ENCODE measurements around the gene ZNF865.

ZNF865 gene

GRCh38 chr19:55642153-55643002 is 36.9 kb downstream of the ZNF865 start:
- no peak for TF ChIP-seq REST (IDR thresholded peaks at IDR 0.05; ENCODE audit: insufficient read depth in 1 of 2, low read depth in 2 of 2, low read length in 2 of 2)
- 0 out of 2 replicates have a peak, but pooled peaks have one; percentile 35 for TF ChIP-seq SIN3A (IDR thresholded peaks at IDR 0.05; ENCODE audit: borderline replicate concordance, insufficient read depth, low read length)
- TF ChIP-seq POLR2AphosphoS5 (IDR thresholded peaks at IDR 0.05; ENCODE audit: low read depth, low read length) = peak; percentile 51; the same call in 1 of the 2 replicates

- TF ChIP-seq REST (IDR thresholded peaks at IDR 0.05; ENCODE audit: insufficient read depth in 1 of 2, low read depth in 2 of 2, low read length in 2 of 2) (0 out of 4 replicates have a peak, but pooled peaks of 1 of the 2 experiments have one; percentile 23), FOXP2 (optimal IDR thresholded peaks at IDR 0.05; ENCODE audit: borderline replicate concordance, extremely low read depth, extremely low read length, insufficient read depth) (peak; percentile 58), TAF1 (IDR thresholded peaks at IDR 0.05; ENCODE audit: borderline replicate concordance, insufficient read depth, low read length) (peak; percentile 70; the same call in 1 of the 2 replicates), SIN3A (IDR thresholded peaks at IDR 0.05; ENCODE audit: borderline replicate concordance, insufficient read depth, low read length) (peak; percentile 91; the same call in 1 of the 2 replicates), POLR2AphosphoS5 (IDR thresholded peaks at IDR 0.05; ENCODE audit: low read depth, low read length) (peak; percentile 75)
These were observed 37.8 kb downstream of the ZNF865 start, which contains the start of gene ZNF581 for GRCh38 chr19:55643003-55643886. ZNF581 (plus strand) TSS chr19:55643649; CDS start chr19:55644572, 923 bp downstream.

GRCh38 chr19:55643887-55644176 is 38.4 kb downstream of the ZNF865 start:
- TF ChIP-seq SIN3A (IDR thresholded peaks at IDR 0.05; ENCODE audit: borderline replicate concordance, insufficient read depth, low read length) (no peak), TAF1 (IDR thresholded peaks at IDR 0.05; ENCODE audit: borderline replicate concordance, insufficient read depth, low read length) (no peak), POLR2AphosphoS5 (IDR thresholded peaks at IDR 0.05; ENCODE audit: low read depth, low read length) (no peak), REST (IDR thresholded peaks at IDR 0.05; ENCODE audit: insufficient read depth in 1 of 2, low read depth in 2 of 2, low read length in 2 of 2) (no peak)

GRCh38 chr19:55644191-55644833 is 38.9 kb downstream of the ZNF865 start:
- TF ChIP-seq FOXP2 (optimal IDR thresholded peaks at IDR 0.05; ENCODE audit: borderline replicate concordance, extremely low read depth, extremely low read length, insufficient read depth) = no peak
- TF ChIP-seq REST (IDR thresholded peaks at IDR 0.05; ENCODE audit: insufficient read depth in 1 of 2, low read depth in 2 of 2, low read length in 2 of 2) = no peak
- no peak for TF ChIP-seq TAF1 (IDR thresholded peaks at IDR 0.05; ENCODE audit: borderline replicate concordance, insufficient read depth, low read length)
- TF ChIP-seq SIN3A (IDR thresholded peaks at IDR 0.05; ENCODE audit: borderline replicate concordance, insufficient read depth, low read length) = no peak
- TF ChIP-seq POLR2AphosphoS5 (IDR thresholded peaks at IDR 0.05; ENCODE audit: low read depth, low read length) = no peak

All from PFSK-1 (cell line).